22Rv1 (cell line): Measurements from ENCODE around the gene PECR.

ENCODE experiments used
- H3K27ac ChIP-seq: fragments of 450-650 bp; 2 replicates; pipeline ENCODE4 v1.5.1; 2017
- ZFX ChIP-seq: fragments of 450-650 bp; IDR thresholded peaks from 2 replicates; pipeline ENCODE4 v1.6.1; 2017; ENCODE audit warnings: antibody characterized with exemption, borderline replicate concordance
- TF ChIP-seq, protein P1 (sequence below): fragments of 450-650 bp; IDR thresholded peaks from 2 replicates; pipeline ENCODE4 v1.5.1; 2017; ENCODE audit warnings: mild to moderate bottlenecking

PECR gene

DNA sequence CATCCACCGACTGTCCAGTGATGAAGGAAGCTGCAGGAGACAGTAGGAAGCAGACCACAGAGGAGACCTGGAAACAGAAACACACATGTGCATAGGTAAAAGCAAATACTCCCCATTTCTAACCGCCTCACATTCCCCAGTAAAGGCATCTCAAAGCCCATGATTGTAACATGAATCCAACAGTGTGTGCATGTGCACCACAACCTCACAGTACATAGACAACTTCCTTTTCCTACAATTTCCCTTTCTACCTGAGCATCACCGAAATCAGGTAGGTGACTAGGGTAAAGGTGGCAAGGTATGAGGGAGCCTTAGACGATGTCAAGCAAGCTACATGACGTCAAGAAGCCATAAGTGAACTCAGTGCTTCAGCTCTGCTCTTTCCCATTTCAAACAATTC, 37.7 kb downstream of the PECR start:
- H3K27ac ChIP-seq, result no peak overlapping the region
- TF ChIP-seq, protein P1, sequence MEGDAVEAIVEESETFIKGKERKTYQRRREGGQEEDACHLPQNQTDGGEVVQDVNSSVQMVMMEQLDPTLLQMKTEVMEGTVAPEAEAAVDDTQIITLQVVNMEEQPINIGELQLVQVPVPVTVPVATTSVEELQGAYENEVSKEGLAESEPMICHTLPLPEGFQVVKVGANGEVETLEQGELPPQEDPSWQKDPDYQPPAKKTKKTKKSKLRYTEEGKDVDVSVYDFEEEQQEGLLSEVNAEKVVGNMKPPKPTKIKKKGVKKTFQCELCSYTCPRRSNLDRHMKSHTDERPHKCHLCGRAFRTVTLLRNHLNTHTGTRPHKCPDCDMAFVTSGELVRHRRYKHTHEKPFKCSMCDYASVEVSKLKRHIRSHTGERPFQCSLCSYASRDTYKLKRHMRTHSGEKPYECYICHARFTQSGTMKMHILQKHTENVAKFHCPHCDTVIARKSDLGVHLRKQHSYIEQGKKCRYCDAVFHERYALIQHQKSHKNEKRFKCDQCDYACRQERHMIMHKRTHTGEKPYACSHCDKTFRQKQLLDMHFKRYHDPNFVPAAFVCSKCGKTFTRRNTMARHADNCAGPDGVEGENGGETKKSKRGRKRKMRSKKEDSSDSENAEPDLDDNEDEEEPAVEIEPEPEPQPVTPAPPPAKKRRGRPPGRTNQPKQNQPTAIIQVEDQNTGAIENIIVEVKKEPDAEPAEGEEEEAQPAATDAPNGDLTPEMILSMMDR, result no peak
- TF ChIP-seq ZFX, result no peak

DNA sequence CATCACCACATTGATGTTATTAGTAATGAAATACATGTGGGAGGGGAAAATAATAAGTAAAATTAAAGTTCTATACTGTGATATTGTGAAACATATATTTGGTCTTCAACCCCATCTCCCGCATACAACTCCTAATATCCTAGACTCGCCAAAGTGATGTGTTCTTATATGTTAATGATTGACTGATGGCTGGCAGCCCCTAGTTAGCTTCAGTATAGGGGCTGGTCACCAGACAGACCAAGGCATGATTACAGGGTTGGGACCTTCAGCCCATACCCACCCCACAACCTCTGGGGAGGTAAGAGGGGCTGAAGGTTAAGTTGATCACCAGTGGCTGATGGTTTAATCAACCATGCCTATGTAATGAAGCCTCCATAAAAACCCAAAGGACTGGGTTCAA, 40.2 kb downstream of the PECR start:
- no peak overlapping the region for H3K27ac ChIP-seq
- no peak for TF ChIP-seq ZFX
- TF ChIP-seq, protein P1, result no peak

DNA sequence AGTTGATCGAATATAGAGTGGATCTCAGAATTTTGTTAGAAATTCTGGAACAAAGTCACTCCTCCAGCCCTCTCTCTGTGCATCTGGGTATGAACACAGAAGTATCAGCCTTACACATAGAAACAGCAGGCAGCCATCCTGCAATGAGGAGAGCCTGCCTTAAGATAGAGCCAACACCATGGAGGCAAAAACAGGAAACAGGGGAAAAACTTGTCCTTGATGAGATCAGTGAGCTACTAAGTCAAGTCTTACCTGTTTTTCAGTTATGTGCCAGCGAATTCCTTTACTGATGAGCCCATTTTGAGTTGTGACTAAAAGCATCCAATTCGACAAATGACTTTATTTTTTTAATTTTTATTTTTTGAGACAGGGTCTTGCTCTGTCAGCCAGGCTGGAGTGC, 41.7 kb downstream of the PECR start:
- TF ChIP-seq, protein P1, result no peak
- no peak for TF ChIP-seq ZFX
- H3K27ac ChIP-seq, result no peak overlapping the region

DNA sequence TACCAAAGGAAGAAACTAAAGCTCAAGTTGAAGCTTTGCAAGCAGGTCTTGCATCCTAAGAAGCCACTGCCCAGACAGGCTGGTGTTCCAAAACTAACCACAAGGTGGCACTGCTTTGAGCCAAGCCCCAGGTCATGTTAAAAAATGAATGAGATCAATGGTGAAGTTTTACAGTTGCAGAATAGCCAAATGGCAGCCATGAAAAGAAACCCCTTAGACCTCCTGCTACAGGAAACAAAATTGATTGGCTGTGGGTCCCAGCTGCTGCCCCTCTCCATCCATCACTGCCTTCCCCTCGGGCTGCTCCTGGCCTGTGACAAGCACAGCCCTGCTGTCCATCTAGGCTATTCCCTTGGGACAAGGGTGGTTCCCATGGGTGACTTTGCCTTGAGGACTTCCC, 47.5 kb downstream of the PECR start:
- TF ChIP-seq, protein P1, result peak; percentile 93
- TF ChIP-seq ZFX, result no peak
- H3K27ac ChIP-seq, result no peak overlapping the region

DNA sequence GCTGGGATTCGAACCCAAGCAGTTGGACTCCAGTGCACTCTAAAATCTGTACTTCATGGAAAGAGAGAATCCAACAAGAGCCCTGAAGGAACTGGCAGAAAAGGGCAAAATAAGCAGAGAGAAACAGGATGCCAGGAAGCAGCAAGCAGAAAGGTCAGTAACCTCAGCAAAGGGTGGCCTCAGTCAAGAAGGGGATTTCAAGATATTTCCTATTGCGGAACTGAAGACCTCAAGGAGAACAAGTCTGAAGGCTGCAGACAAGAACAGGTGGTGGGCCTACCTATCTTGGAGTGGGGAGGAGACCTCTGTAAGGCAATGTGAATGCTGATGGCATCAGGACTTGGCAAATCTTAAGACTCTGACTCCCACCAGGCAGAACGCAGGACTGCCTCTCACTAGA, 48.2 kb downstream of the PECR start:
- TF ChIP-seq, protein P1, result no peak
- no peak for TF ChIP-seq ZFX
- no peak overlapping the region for H3K27ac ChIP-seq

- TF ChIP-seq, protein P1, result no peak
- no peak for TF ChIP-seq ZFX
These were observed 49.5 kb downstream of the PECR start for GRCh38 chr2:216031960-216032689.

DNA sequence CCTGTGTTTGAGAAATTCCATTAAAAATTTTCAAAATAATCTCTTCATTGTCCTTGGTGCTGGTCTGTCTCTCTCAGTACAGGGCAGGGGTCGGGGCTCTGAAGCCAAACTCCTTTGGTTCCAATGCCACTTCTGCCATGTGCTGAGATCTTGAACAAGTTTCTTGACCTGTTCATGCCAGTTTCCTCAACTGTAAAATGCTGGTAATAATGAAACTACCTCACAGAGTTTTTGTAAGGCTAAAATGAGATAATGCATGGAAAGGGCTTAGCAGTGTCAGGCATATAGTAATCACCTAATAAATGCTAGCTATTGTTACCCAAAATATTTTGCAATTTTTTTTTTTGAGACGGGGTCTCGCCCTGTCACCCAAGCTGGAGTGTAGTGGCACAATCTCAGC, 51.4 kb downstream of the PECR start:
- TF ChIP-seq, protein P1, result no peak
- no peak for TF ChIP-seq ZFX
- H3K27ac ChIP-seq, result no peak overlapping the region

More at GRCh38 chr2:216031960-216032689, 49.5 kb downstream of the PECR start:
- H3K27ac ChIP-seq, result no peak overlapping the region
